ENCODE results near the gene CYP2S1. TPM values are rescaled to one million over a fixed set of nuclear protein-coding genes. Genes with fewer than 3 reads are reported as not detected.

CYP2S1 gene
- total RNA-seq, 2 donors from 2014 or later: 6.7 TPM; not detected in 1

- 84 to 94% methylated on average over 4 of the region's 4 CpGs for WGBS, 2 donors
- no peak for ATAC-seq
These were observed 55.9 kb downstream of the CYP2S1 start for GRCh38 chr19:41248895-41249294.

DNA sequence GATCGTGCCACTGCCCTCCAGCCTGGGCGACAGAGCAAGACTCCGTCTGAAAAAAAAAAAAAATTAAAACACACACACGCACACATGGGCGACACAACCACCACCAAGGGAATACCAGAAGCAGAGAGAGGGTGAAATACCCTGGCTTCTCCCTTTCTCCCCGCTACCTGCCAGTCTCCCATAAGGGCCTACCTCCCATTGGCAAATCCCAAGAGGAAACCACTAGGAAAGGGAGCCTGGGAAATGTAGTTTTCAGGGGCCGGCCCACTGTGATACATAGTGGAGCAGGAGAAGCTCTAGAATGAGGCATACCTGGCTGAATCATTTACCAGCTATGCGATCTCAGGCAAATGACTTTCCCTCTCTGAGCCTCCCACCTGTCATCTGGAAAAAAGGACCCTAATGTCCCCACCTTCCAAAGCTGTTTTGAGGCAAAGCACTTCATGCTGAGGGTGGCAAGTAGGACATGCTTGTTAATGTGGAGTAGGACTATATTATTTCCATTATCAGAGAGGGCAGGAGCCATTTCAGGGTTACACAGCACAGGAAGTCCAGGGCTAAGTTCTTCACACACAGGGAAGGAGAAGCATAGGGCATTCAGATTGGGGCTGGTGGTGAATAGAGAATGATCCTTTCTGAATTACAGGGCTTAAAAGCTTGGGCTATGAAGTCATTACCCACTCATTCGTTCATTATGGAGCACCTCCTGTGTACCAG, 56.8 kb downstream of the CYP2S1 start:
- intact Hi-C loops (cut with DNase I): no loop called here
- Histone ChIP-seq H3K4me3 (no peak overlapping the region), H3K27me3 (no peaks in the 10 kb centered on the region), H3K36me3 (replicated peaks in 1 of 2; ENCODE audit: insufficient read depth in 1 of 2, low read depth in 2 of 2) (no peaks in the 10 kb centered on the region), H3K27ac (no peak overlapping the region), H3K9me3 (no peaks in the 10 kb centered on the region), H3K4me1 (no peaks in the 10 kb centered on the region)
- 84% methylated on average over 8 of the region's 9 CpGs for WGBS, 2 donors
- no peak for DNase-seq
- ATAC-seq: no peak
- TF ChIP-seq POLR2A (IDR thresholded peaks at IDR 0.05): no peak
- TF ChIP-seq, protein P1, sequence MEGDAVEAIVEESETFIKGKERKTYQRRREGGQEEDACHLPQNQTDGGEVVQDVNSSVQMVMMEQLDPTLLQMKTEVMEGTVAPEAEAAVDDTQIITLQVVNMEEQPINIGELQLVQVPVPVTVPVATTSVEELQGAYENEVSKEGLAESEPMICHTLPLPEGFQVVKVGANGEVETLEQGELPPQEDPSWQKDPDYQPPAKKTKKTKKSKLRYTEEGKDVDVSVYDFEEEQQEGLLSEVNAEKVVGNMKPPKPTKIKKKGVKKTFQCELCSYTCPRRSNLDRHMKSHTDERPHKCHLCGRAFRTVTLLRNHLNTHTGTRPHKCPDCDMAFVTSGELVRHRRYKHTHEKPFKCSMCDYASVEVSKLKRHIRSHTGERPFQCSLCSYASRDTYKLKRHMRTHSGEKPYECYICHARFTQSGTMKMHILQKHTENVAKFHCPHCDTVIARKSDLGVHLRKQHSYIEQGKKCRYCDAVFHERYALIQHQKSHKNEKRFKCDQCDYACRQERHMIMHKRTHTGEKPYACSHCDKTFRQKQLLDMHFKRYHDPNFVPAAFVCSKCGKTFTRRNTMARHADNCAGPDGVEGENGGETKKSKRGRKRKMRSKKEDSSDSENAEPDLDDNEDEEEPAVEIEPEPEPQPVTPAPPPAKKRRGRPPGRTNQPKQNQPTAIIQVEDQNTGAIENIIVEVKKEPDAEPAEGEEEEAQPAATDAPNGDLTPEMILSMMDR (IDR thresholded peaks at IDR 0.05): no peak

More at GRCh38 chr19:41248895-41249294, 55.9 kb downstream of the CYP2S1 start:
- TF ChIP-seq, protein P1 (IDR thresholded peaks at IDR 0.05): no peak
- TF ChIP-seq POLR2A (IDR thresholded peaks at IDR 0.05): no peak
- Histone ChIP-seq H3K9me3 (no peaks in the 10 kb centered on the region), H3K27me3 (no peaks in the 10 kb centered on the region), H3K27ac (no peak overlapping the region), H3K4me3 (no peak overlapping the region), H3K36me3 (replicated peaks in 1 of 2; ENCODE audit: insufficient read depth in 1 of 2, low read depth in 2 of 2) (no peaks in the 10 kb centered on the region), H3K4me1 (no peaks in the 10 kb centered on the region)
- no peak for DNase-seq
- intact Hi-C loops (cut with DNase I): no loop called here

GRCh38 chr19:41253660-41254059, 60.6 kb downstream of the CYP2S1 start:
- WGBS, 2 donors: 75 to 77% methylated on average over 4 to 6 of the region's 6 CpGs
- Histone ChIP-seq H3K4me3 (no peak overlapping the region), H3K9me3 (no peaks in the 10 kb centered on the region), H3K36me3 (replicated peaks in 1 of 2; ENCODE audit: insufficient read depth in 1 of 2, low read depth in 2 of 2) (no peaks in the 10 kb centered on the region), H3K27me3 (no peaks in the 10 kb centered on the region), H3K4me1 (no peaks in the 10 kb centered on the region), H3K27ac (no peak overlapping the region)
- ATAC-seq: no peak
- intact Hi-C loops (cut with DNase I): no loop called here
- DNase-seq: no peak
- no peak for TF ChIP-seq POLR2A (IDR thresholded peaks at IDR 0.05)
- TF ChIP-seq, protein P1 (IDR thresholded peaks at IDR 0.05): no peak

DNA sequence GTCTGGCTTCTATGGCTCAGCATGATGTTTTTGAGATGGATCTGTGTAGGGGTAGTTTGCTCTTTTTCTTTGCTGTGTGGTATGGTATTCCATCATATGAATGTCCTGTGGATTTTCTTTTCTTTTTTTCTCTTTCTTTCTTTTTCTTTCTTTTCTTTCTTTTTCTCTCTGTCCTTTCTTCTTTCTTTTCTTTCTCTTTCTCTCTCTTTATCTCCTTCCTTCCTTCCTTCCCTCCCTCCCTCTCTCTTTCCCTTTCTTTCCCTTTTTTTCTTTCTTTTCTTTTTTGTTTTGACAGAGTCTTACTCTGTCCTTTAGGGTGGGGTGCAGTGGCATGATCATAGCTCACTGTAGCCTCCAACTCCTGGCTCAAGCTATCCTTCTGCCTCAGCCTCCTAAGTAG, 62.2 kb downstream of the CYP2S1 start:
- no peak for DNase-seq
- Histone ChIP-seq H3K4me1 (no peaks in the 10 kb centered on the region), H3K36me3 (replicated peaks in 1 of 2; ENCODE audit: insufficient read depth in 1 of 2, low read depth in 2 of 2) (no peaks in the 10 kb centered on the region), H3K4me3 (no peak overlapping the region), H3K27ac (no peak overlapping the region), H3K9me3 (no peaks in the 10 kb centered on the region), H3K27me3 (no peaks in the 10 kb centered on the region)
- intact Hi-C loops (cut with DNase I): loop anchor here (5.0 kb wide), 1 partner anchor 48 kb away; no protein-coding TSS in a partner anchor
- no peak for ATAC-seq
- TF ChIP-seq, protein P1 (IDR thresholded peaks at IDR 0.05): no peak
- TF ChIP-seq POLR2A (IDR thresholded peaks at IDR 0.05): no peak

Other genes with a start within 250 kb of the CYP2S1 start
- gene CYP2B6, start 201.9 kb upstream of the CYP2S1 start, total RNA-seq: not detected
- not detected for gene CYP2A13, start 104.8 kb upstream of the CYP2S1 start, total RNA-seq
- not detected for gene CYP2F1, start 78.8 kb upstream of the CYP2S1 start, total RNA-seq
- gene AXL, start 26.0 kb downstream of the CYP2S1 start, total RNA-seq: 10 to 100 TPM; 14.2 to 15.0 TPM
- gene HNRNPUL1, start 71.2 kb downstream of the CYP2S1 start, total RNA-seq: 10 to 100 TPM; 76.0 to 87.3 TPM
- gene CCDC97, start 117.0 kb downstream of the CYP2S1 start, total RNA-seq: 10 to 100 TPM; 10.6 to 11.2 TPM
- 10 to 100 TPM in 1 of 2 donors, 1 to 10 TPM in 1; 7.8 to 17.1 TPM for gene TGFB1, start 160.7 kb downstream of the CYP2S1 start, total RNA-seq
- 1 to 10 TPM in 1 of 2 donors, under 1 TPM in 1; 0.52 to 5.3 TPM for gene B9D2, start 170.9 kb downstream of the CYP2S1 start, total RNA-seq
- gene TMEM91, start 183.3 kb downstream of the CYP2S1 start, total RNA-seq: 10 to 100 TPM in 1 of 2 donors, 1 to 10 TPM in 1; 7.5 to 15.5 TPM
- gene EXOSC5, start 204.1 kb downstream of the CYP2S1 start, total RNA-seq: 10 to 100 TPM in 1 of 2 donors, 1 to 10 TPM in 1; 4.3 to 22.8 TPM
- gene BCKDHA, start 204.6 kb downstream of the CYP2S1 start, total RNA-seq: 10 to 100 TPM; 15.2 to 17.9 TPM
- 1 to 10 TPM; 3.6 to 9.1 TPM for gene B3GNT8, start 234.2 kb downstream of the CYP2S1 start, total RNA-seq
- 10 to 100 TPM; 13.5 to 45.5 TPM for gene DMAC2, start 246.7 kb downstream of the CYP2S1 start, total RNA-seq
- not detected for gene ERICH4, start 249.9 kb downstream of the CYP2S1 start, total RNA-seq